Endometrium (tissue), 2 donors: Measurements from ENCODE around the gene LSM14A.
"Not testable (repeated sequence)": the region's sequence is repeated elsewhere in the genome, so short reads cannot be mapped to it uniquely, and the experiment has no call there.

Source experiments
- FAIRE-seq: peaks from 2 replicates; lab custom pipeline; 2012; peaks lifted over from hg19 to GRCh38; lab: Jason Lieb, UNC
- donor health status: control.
- donor health status: control.

LSM14A gene

DNA sequence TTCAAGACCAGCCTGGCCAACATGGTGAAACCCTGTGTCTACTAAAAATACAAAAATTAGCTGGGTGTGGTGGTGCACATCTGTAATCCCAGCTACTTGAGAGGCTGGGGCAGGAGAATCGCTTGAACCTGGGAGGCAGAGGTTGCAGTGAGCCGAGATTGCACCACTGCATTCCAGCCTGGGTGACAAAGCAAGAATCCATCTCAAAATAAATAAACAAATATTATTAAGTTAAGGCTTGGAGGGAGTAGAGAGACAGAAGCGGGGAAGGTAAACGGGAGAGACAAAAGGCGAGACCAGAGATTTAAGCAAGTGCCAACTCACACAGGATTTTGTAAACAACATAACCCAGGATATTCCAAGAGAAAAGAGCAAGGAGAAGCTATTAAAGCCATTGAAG is 12.8 kb upstream of the LSM14A start:
- not testable (repeated sequence) for FAIRE-seq

DNA sequence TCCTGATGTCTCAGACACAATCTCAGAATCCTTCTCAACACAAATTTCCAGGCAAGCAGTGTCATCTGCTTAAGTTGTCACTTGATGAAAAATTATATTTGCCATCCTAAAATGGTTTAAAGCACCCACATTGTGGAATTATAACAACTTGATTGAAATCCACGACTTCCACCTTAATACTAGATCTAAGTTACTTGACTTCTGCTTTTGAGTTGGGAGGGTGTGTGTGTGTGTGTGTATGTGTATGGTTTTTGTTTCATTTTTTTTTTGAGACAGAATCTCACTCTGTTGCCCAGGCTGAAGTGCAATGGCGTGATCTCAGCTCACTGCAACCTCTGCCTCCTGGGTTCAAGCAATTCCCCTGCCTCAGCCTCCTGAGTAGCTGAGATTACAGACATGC is 10.4 kb upstream of the LSM14A start:
- not testable (repeated sequence) for FAIRE-seq

- FAIRE-seq = no peak
Measured at GRCh38 chr19:34165295-34165738, 7.0 kb upstream of the LSM14A start.

DNA sequence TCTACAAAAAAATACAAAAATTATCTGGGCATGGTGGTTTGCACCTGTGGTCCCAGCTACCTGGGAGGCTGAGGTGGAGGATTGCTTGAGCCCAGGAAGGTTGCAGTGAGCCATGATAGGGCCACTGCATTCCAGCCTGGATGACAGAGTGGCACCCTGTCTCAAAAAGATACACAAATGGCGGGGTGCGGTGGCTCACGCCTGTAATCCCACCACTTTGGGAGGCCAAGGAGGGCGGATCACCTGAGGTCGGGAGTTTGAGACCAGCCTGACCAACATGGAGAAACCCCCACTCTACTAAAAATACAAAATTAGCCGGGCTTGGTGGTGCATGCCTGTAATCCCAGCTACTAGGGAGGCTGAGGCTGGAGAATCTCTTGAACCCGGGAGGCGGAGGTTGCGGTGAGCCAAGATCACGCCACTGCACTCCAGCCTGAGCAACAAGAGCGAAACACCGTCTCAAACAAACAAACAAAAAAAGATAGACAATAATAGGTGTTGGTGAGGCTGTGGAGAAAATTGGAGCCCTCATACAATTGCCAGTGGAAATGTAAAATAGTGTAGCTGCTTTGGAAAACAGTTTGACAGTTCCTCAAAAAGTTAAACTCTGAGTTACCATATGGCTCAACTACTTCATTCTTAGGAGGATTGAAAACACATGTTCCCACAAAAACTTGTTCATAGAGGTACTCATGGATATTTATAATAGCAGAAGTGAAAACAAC is 2.7 kb upstream of the LSM14A start:
- not testable (repeated sequence) for FAIRE-seq

DNA sequence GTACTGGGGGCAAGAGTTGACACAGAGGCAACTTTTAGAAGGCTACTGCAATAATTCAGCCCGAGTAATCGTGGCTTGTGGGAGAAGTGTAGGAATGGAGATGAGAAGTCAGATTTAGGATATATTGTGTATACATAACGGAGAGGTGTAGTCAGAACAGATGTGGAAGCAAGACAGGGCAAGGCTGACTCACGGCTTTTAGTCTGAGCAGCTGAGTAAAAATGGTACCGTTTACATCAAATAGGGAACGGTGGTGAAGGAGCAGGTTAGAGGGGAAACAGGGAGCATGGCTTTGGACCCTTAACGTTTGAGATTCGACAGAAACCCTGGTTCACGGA is 796 bp upstream of the LSM14A start:
- no peak for FAIRE-seq

DNA sequence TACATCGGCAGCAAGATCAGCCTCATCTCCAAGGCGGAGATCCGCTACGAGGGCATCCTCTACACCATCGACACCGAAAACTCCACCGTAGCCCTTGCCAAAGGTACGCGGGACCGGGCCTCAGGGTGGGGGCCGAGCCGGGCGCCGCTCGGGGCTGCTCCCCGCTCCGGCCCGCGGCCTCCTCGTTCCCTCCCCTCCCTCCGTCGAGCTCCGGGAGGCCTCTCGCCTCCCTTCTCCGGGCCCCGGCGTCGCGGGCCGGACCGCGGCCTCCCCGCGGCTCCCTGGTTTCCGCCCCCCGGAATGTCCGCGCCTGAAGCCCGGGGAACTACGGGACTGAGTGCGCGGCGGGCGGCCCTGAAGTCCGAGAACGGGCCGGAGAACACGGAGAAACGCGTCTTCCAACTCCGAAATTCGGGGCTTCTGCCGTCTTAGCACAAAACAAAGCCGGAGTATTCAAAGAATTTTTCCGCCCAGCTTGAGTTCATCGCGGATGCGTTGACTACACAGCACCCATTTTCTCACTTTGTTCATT is 423 bp downstream of the LSM14A start:
- no peak for FAIRE-seq

DNA sequence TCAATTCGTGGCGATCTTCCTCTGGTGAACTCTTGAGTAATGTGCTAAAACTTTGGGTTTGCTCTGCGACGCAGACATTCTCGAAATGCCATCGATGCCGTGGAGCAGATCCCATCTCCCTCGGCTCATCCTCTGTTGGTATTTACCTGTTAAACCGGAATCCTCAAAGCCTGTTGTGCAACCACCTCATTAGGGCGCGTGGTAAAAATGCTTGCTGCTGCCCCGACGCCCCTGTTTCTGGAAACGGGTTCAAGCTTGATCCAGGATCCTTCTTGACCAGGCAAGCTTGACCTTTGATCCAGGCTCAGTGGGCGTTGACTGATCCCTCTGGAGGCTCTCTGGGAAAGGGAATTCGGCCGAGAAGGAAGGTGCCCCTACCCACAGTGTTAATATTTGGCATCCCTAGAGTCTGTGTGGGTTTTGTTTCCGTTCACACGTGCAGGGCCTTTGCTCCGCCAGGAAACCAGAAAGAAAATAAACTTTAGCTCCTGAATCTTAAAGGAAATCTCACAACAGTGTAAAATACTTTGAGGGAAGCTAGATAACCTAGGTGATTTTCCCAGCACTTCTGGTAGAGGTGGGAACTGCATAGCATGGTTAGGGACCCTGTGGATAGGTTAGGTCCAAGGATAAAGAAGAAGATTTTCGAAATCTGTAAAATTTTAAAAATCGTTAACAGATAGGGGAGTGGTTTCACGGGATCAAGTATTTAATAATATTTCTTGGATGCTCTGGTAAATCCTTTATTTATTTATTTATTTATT is 1.1 kb downstream of the LSM14A start:
- no peak for FAIRE-seq

GRCh38 chr19:34175173-34175572 is 2.9 kb downstream of the LSM14A start:
- not testable (repeated sequence) for FAIRE-seq

GRCh38 chr19:34176581-34176980 is 4.3 kb downstream of the LSM14A start:
- FAIRE-seq = no peak

DNA sequence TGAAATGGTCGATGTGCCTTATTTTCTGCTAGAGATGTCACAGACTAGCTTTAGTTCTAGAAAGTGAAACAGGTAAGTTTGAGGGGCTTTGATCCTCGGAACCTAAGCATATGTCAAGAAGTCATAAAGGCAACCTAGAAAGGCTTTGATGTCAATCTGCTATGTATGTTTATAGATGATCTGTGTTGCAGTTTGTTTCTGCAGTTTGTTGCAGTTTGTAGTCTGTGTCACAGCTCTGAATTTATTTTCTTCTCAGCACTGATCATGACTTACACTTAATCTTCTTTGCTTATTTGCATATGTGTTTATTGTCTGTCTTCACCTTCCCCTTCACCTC is 5.9 kb downstream of the LSM14A start:
- no peak for FAIRE-seq

DNA sequence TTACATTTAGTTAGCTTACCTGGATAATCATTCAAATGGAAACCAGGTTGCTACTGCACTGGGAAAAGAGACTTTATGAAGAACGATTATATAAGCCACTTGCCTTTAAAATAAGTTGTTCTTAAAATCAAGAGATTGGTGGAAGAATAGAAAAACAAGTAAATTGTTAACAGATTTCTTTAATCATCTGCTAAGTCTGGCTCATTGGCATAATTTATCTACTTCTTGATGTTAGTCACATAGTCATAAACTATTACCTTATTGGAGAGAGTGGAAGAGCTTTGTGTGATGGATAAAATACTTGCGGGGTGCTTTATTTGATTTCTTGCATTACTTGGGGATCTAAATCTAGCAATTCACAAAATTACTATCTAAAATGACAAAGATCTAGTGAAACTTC is 6.8 kb downstream of the LSM14A start:
- no peak for FAIRE-seq

DNA sequence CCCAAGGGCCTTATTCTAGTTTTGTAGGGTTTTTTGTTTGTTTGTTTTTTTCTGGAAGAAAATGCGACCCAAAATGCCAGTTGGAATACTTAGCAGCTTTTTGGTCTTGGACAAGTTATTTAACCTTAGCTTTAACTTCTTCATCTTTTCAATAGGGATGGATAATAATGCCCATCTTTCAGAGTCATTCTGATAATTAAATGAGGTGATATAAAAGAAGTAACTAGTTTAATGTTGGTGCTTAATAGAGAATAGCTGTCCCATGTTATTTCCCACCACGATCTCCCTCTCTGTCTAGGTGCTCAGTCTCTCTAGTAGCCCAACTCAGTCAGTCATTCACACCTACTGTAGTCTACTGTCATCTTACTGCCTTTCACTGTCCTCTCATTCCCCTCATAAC is 8.0 kb downstream of the LSM14A start:
- FAIRE-seq = no peak

GRCh38 chr19:34180709-34181108 is 8.4 kb downstream of the LSM14A start:
- no peak for FAIRE-seq

DNA sequence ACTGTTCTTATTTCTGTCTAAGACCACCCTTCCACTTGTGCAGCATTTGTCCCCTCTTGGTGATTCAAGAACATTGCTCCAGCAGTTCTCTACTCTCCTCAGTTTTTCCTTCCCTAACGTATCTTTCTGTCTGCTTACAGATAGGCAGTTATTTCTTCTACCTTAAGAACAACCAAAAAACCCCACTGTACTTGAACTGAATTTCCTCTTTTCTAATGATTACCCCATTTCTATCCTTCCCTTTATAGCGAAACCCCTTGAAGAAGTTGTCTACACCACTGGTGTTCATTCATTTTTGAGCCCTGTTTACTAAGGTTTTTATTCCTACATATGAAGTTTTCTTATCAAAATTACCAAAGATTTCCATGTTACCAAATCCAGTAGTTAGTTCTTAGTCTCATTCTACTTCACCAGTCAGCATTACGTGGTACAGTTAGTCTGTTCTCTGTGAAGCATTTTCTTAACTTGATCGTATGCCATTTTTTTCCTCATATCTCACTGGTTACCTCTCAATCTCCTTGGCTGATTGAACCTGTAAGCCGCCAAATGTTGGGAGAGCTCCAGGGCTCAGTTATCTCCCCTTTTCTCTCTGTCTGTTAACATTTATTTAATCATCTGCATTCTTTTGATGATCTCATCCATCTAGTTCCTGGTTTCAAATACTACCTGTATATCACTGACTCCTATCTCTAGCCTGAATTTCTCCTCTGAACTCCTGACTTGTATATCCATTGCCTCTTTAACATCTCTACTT is 9.0 kb downstream of the LSM14A start:
- no peak for FAIRE-seq

DNA sequence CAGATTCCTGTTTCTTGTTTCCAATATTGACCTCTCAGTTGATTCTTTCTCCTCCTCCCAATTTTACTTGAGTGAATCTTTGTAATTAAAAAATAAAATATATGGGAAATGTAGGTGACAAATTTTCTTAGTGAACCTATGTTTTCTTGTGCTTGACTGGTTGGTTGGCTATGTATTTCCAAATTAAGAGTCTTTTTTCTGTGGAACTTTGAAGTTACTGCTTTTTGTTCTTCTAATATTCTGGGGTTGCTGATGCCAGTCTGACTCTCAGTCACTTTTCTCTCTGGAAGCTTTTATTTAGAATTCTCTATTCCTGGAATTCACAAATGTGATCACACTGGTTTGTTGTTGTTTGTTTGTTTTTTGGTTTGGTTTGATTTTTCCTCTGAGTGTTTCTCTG is 9.8 kb downstream of the LSM14A start:
- no peak for FAIRE-seq

GRCh38 chr19:34184880-34185491 is 12.7 kb downstream of the LSM14A start:
- peak; percentile 79 for FAIRE-seq

DNA sequence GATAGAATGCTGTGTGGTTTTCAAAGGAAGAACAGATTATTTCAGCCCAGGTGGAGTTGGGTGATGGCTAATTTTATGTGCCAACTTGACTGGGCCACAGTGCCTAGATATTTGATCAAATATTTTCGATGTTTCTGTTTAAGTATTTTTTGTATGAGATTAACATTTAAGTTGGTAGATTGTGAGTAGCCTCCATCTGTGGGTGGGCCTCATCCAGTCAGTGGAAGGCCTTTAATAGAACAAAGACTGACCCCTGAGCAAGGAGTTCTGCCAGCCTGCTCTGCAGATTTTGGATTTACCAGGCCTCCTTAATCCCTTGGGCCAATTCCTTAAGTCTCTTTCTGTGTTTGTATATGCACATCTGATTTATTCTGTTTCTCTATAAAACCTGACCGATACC is 13.9 kb downstream of the LSM14A start:
- FAIRE-seq = no peak

DNA sequence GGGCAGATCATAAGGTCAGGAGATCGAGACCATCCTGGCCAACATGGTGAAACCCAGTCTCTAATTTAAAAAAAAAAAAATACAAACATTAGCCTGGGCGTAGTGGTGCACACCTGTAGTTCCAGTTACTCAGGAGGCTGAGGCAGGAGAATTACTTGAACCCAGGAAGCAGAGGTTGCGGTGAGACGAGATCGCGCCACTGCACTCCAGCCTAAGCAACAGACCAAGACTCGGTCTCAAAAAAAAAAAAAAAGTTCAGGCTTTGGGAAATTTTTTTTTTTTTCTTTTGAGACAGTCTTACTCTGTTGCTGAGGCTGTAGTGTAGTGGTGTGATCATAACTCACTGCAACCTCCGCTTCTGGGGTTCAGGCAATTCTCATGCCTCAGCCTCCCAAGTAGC is 14.7 kb downstream of the LSM14A start:
- no peak for FAIRE-seq

- no peak for FAIRE-seq
Measured at GRCh38 chr19:34188408-34188807, 16.1 kb downstream of the LSM14A start.

- no peak for FAIRE-seq
Measured at GRCh38 chr19:34189199-34189916, 17.1 kb downstream of the LSM14A start.

DNA sequence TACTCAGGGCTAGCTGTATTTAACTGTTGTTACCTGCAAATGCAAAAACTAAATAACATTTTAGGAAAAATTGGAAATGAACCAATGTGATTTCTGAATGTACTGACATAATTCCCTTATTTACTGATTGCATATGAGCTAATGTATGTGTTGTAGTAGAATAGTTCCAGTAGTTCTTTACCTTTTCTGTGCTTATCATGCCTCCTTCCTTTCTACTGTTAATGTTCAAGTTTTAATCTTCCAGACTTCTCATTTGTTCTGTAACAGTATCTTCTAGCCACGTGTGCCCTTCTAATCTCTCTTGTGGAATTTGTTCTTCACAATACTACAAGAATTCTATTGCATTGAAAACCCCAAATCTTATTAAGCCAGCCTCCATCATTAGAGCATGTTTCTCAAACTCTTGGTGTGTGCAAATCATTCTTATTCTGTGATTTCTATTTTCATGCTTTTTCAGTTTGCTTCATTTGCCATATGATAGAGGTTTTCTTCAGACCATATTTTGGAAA is 17.7 kb downstream of the LSM14A start:
- no peak for FAIRE-seq
